PC-9 (cell line): Measurements from ENCODE around the gene SLC7A10. TPM values are rescaled to one million over a fixed set of nuclear protein-coding genes. Genes with fewer than 3 reads are reported as not detected.

Experiments
- BruUV-seq: library from RNA; stranded (reverse); fragments of 400-500 nt; replicated peaks from 2 replicates; lab custom pipeline; 2021; lab: Mats Ljungman, UMichigan
- CTCF ChIA-PET: fragments of 300-600 bp; sonication (Branson Sonifier 250); formaldehyde crosslinking; loops from one replicate; lab custom pipeline; 2022; ENCODE audit warnings: antibody characterized with exemption; lab: Charles Lee
- POLR2A ChIA-PET: fragments of 300-600 bp; sonication (Branson Sonifier 250); formaldehyde crosslinking; loops from one replicate; lab custom pipeline; 2022; ENCODE audit warnings: antibody characterized with exemption; ENCODE audit not compliant: unreplicated experiment; lab: Charles Lee
- DNase-seq, 2 experiments: peaks; one replicate each; pipeline versions ENCODE4 v3.0.0 to v3.0.0-alpha.2; 2015 to 2022; ENCODE audit warnings: mixed read lengths in 1 of 2
- H2AFZ ChIP-seq: fragments of 200-600 bp; sonication (generic); 2 replicates; pipeline ENCODE4 v1.8.1; 2017; ENCODE audit warnings: antibody characterized with exemption
- H3F3A ChIP-seq: fragments of 200-600 bp; sonication (generic); 2 replicates; pipeline ENCODE4 v1.8.1; 2017; ENCODE audit warnings: antibody characterized with exemption, mild to moderate bottlenecking, low read depth; ENCODE audit not compliant: insufficient read depth
- H3K27ac ChIP-seq: fragments of 200-600 bp; sonication (generic); 2 replicates; pipeline ENCODE4 v1.6.1; 2016; ENCODE audit warnings: mixed run types
- H3K27me3 ChIP-seq: fragments of 200-600 bp; sonication (generic); 2 replicates; pipeline ENCODE4 v1.6.1; 2016; ENCODE audit warnings: low read depth, mixed run types; ENCODE audit not compliant: insufficient read depth
- H3K36me3 ChIP-seq: fragments of 200-600 bp; sonication (generic); 2 replicates; pipeline ENCODE4 v1.6.1; 2016; ENCODE audit warnings: low read depth, mixed run types
- H3K4me1 ChIP-seq: fragments of 200-600 bp; sonication (generic); replicated peaks from 2 replicates; pipeline ENCODE4 v1.6.1; 2016; ENCODE audit warnings: mixed run types; ENCODE audit not compliant: insufficient read depth
- H3K4me2 ChIP-seq: fragments of 200-600 bp; sonication (generic); 2 replicates; pipeline ENCODE4 v1.6.1; 2017; ENCODE audit warnings: mixed run types
- H3K4me3 ChIP-seq: fragments of 200-600 bp; sonication (generic); 2 replicates; pipeline ENCODE4 v1.6.1; 2016; ENCODE audit warnings: mixed run types
- H3K79me2 ChIP-seq: fragments of 200-600 bp; sonication (generic); 2 replicates; pipeline ENCODE4 v1.6.1; 2017; ENCODE audit warnings: low read depth, mixed run types
- H3K9me2 ChIP-seq: fragments of 200-600 bp; sonication (generic); 2 replicates; pipeline ENCODE4 v1.8.1; 2017; ENCODE audit warnings: mild to moderate bottlenecking; ENCODE audit not compliant: insufficient read depth
- H3K9me3 ChIP-seq: fragments of 200-600 bp; sonication (generic); 2 replicates; pipeline ENCODE4 v1.8.1; 2016; ENCODE audit warnings: low read depth; ENCODE audit not compliant: insufficient read depth
- H4K20me1 ChIP-seq: fragments of 200-600 bp; sonication (generic); 2 replicates; pipeline ENCODE4 v1.8.1; 2017; ENCODE audit not compliant: insufficient read depth
- CTCF ChIP-seq: fragments of 200-600 bp; sonication (generic); conservative IDR thresholded peaks from 2 replicates; pipeline ENCODE4 v1.6.1; 2017; ENCODE audit warnings: mixed run types, antibody characterized with exemption, mild to moderate bottlenecking, moderate library complexity
- EZH2 ChIP-seq: fragments of 200-600 bp; sonication (generic); IDR thresholded peaks from 2 replicates; pipeline ENCODE4 v1.8.0; 2017; ENCODE audit warnings: antibody characterized with exemption, low read depth
- intact Hi-C: fragments of 100-400 bp; cut with micrococcal nuclease; formaldehyde crosslinking; loops from one replicate; pipeline ENCODE4 v1.10.0; 2022; ENCODE audit not compliant: unreplicated experiment
- total RNA-seq: library from RNA; stranded (reverse); gene quantifications from 2 replicates; pipeline ENCODE4 v1.2.3, GENCODE V29; 2021

SLC7A10 gene
- total RNA-seq, 1 experiment from 2014 or later: not detected

GRCh38 chr19:33257828-33258227 lies 32.2 kb upstream of the SLC7A10 start:
- POLR2A ChIA-PET: interaction anchor here (0.6 kb wide), 1 partner anchor 280 kb away, joined by 4 read pairs; no protein-coding TSS in a partner anchor
- H4K20me1 ChIP-seq: no peaks in the 10 kb centered on the region
- no peaks in the 10 kb centered on the region for H3K4me1 ChIP-seq
- no peak for DNase-seq
- H3K4me2 ChIP-seq: no peak overlapping the region
- H3K9me2 ChIP-seq: no peaks in the 10 kb centered on the region
- no peak overlapping the region for H2AFZ ChIP-seq
- H3K36me3 ChIP-seq: no peaks in the 10 kb centered on the region
- no peaks in the 10 kb centered on the region for H3K9me3 ChIP-seq
- CTCF ChIA-PET: no interaction called here
- TF ChIP-seq EZH2: no peak
- TF ChIP-seq CTCF: no peak
- H3K79me2 ChIP-seq: no peaks in the 10 kb centered on the region
- intact Hi-C loops: no loop called here
- no peaks in the 10 kb centered on the region; the same call in 1 of the 2 replicates for H3F3A ChIP-seq
- BruUV-seq: no TSS peak
- no peak overlapping the region for H3K27ac ChIP-seq
- no peaks in the 10 kb centered on the region for H3K27me3 ChIP-seq
- no peak overlapping the region for H3K4me3 ChIP-seq

- Histone ChIP-seq H3K4me2 (no peak overlapping the region), H4K20me1 (no peaks in the 10 kb centered on the region), H3K4me3 (no peak overlapping the region), H3K9me3 (no peaks in the 10 kb centered on the region), H3K4me1 (no peaks in the 10 kb centered on the region), H3F3A (no peaks in the 10 kb centered on the region), H3K79me2 (no peaks in the 10 kb centered on the region), H2AFZ (no peak overlapping the region), H3K27me3 (no peaks in the 10 kb centered on the region), H3K9me2 (no peaks in the 10 kb centered on the region), H3K27ac (no peak overlapping the region), H3K36me3 (no peaks in the 10 kb centered on the region)
- CTCF ChIA-PET: interaction anchor here (0.8 kb wide), 1 partner anchor 175 kb away, joined by 8 read pairs; no protein-coding TSS in a partner anchor
- POLR2A ChIA-PET: no interaction called here
- no peak for DNase-seq
- TF ChIP-seq CTCF (no peak), EZH2 (no peak)
- intact Hi-C loops: no loop called here
- BruUV-seq: no TSS peak
These were observed 30.6 kb upstream of the SLC7A10 start for GRCh38 chr19:33256261-33256660.

- Histone ChIP-seq H3K27ac (no peak overlapping the region), H3K79me2 (no peaks in the 10 kb centered on the region), H3K36me3 (no peaks in the 10 kb centered on the region), H3F3A (no peaks in the 10 kb centered on the region), H3K9me2 (no peaks in the 10 kb centered on the region), H4K20me1 (no peaks in the 10 kb centered on the region), H3K9me3 (no peaks in the 10 kb centered on the region), H2AFZ (no peak overlapping the region), H3K4me3 (no peak overlapping the region), H3K27me3 (no peaks in the 10 kb centered on the region), H3K4me1 (no peaks in the 10 kb centered on the region), H3K4me2 (no peak overlapping the region)
- no peak for DNase-seq
- ChIA-PET POLR2A (no interaction called here), CTCF (no interaction called here)
- no TSS peak for BruUV-seq
- TF ChIP-seq EZH2: no peak
- TF ChIP-seq CTCF: no peak
- intact Hi-C loops: no loop called here
These were observed 30.1 kb upstream of the SLC7A10 start for GRCh38 chr19:33255781-33256180.
